Activated CD8-positive, alpha-beta memory T cell treated with anti-CD3 and anti-CD28 coated beads, Interleukin-2, amount 50 U/mL, for 4 hours (primary cell): Measurements from ENCODE around the gene C12orf43.
"Not testable (repeated sequence)": the region's sequence is repeated elsewhere in the genome, so short reads cannot be mapped to it uniquely, and the experiment has no call there.

Source experiments
- DNase-seq: peaks from one replicate; pipeline ENCODE4 v3.0.0-alpha.2; 2020

Gene C12orf43

DNA sequence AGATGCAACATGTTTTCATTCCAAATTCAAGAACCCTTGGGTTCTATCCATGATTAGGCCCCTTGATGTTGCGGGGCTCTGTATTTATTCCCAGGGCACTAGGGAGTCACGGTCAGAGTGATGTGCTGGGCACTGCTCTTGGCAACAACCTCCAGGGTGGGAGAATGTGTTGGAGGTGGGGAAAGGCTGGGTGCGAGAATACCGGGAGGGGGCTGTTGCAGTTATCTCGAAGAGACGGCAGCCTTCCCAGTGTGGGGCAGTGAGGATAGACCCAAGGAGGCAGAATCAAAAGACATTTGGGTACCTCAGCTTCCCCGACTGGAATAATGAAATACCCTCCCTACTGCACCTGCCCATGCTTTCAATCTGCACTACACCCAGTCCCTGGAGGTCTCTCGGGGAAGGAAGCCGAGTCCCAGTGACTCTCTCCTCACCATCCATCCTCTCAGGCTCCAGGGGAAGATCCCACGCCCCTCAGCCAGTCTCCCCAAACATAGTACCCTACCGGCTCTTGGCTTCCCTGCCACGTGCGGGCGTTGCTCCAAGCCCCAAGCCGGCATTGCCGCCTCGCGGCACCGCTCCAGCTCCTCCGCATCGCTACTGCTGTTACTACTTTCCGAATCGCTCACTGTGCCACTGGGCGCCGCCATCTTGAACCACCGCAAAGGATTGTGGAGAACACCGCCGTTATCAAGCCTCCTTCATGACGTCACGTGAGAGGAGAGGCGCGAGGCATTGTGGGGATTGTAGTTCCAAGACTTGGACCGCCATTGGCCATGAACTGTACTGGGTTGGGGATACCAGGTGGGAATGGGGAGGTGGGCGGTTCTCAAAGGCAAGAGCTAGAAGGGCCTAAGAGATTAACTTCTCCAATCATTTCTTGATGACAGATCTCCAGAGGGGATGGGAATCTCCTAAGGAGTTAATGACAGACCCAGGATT lies at the start of gene C12orf43:
Gene C12orf43 (minus strand): TSS at position 663 of the 942 bp plus-strand sequence. CDS start 13 bp downstream, at position 650.
- peak; percentile 92 for DNase-seq

- DNase-seq, result no peak
Measured at GRCh38 chr12:121065345-121065744, 49.1 kb upstream of the C12orf43 start.

GRCh38 chr12:121064586-121064985 lies 48.3 kb upstream of the C12orf43 start:
- DNase-seq, result not testable (repeated sequence)

- no peak for DNase-seq
Measured at GRCh38 chr12:121064116-121064515, 47.8 kb upstream of the C12orf43 start.

DNA sequence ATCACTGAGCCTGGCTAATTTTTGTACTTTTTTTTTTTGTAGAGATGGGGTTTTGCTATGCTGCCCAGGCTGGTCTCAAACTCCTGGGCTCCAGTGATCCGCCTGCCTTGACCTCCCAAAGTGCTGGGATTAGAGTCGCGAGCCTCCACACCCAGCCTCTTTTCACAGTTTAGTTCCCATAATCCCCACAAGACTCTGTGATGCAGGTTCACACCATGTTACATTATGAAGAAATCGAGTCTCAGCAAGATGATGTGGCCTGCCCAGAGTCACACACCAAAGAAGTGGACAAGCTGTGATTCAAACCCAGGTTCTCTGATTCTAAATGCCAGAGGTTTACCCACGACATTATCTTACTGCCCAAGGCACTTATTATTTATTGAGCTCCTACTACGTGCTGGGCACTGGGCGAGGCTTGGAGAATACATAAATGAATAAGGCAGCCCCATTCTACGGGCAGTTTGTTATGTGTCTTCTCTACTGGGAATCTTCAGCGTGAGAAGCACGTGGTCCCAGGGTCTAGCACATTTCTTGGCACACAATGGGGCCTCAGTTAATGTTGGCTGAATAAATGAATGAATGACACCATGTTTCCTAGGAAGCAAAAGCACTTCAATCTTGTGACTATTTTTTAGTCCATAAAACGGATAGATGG lies 46.2 kb upstream of the C12orf43 start:
- DNase-seq, result no peak

GRCh38 chr12:121061831-121062230 lies 45.5 kb upstream of the C12orf43 start:
- DNase-seq, result no peak

GRCh38 chr12:121060149-121061001 lies 44.1 kb upstream of the C12orf43 start:
- peak; percentile 55 for DNase-seq

GRCh38 chr12:121059031-121059898 lies 43.0 kb upstream of the C12orf43 start:
- no peak for DNase-seq

DNA sequence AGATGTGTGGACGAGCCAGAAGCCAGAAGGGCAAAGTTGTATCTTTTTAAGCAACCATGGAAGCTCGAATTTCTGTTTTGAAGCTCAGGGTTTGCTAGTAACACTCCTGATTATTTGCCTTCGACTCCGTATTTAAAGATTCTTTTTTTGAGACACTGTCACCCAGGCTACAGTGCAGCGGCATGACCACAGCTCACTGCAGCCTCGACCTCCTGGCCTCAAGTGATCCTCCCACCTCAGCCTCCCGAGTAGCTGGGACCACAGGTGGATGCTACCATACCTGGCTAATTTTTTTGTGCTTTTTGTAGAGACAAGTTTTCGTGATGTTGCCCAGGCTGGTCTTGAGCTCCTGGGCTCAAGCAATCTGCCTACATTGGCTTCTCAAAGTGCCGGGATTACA lies 41.5 kb upstream of the C12orf43 start:
- DNase-seq, result no peak

- DNase-seq, result no peak
Measured at GRCh38 chr12:121053706-121054105, 37.4 kb upstream of the C12orf43 start.

DNA sequence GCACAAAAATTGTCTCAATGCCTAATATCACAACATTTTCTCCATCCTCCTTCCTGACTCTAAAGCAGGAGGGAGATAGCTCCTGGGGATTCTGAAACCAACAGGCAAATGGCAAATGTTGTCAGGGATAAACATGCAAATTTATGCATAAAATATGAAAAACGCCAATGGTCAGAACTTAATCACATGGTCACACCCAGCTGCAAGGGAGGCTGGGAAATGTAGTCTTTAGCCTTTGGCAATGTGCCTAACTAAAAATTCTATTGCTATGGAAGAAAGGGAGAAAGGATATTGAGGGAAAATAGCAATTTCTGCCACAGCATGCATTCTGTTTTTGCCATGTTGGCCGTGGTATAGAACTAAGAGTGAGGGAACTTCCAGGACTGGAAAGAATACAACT lies 34.4 kb upstream of the C12orf43 start:
- no peak for DNase-seq

- DNase-seq, result no peak
Measured at GRCh38 chr12:121048442-121048841, 32.2 kb upstream of the C12orf43 start.

GRCh38 chr12:121047400-121047799 lies 31.1 kb upstream of the C12orf43 start:
- DNase-seq, result not testable (repeated sequence)

- no peak for DNase-seq
Measured at GRCh38 chr12:121043067-121043466, 26.8 kb upstream of the C12orf43 start.

GRCh38 chr12:121038861-121039668 lies 22.8 kb upstream of the C12orf43 start, which contains the start of gene OASL:
OASL (minus strand) TSS chr12:121039246; CDS start chr12:121038971, 275 bp downstream.
- peak; percentile 39 for DNase-seq

GRCh38 chr12:121036810-121037326 lies 20.6 kb upstream of the C12orf43 start:
- DNase-seq, result peak; percentile 32

GRCh38 chr12:121034616-121035305 lies 18.5 kb upstream of the C12orf43 start:
- DNase-seq, result no peak

DNA sequence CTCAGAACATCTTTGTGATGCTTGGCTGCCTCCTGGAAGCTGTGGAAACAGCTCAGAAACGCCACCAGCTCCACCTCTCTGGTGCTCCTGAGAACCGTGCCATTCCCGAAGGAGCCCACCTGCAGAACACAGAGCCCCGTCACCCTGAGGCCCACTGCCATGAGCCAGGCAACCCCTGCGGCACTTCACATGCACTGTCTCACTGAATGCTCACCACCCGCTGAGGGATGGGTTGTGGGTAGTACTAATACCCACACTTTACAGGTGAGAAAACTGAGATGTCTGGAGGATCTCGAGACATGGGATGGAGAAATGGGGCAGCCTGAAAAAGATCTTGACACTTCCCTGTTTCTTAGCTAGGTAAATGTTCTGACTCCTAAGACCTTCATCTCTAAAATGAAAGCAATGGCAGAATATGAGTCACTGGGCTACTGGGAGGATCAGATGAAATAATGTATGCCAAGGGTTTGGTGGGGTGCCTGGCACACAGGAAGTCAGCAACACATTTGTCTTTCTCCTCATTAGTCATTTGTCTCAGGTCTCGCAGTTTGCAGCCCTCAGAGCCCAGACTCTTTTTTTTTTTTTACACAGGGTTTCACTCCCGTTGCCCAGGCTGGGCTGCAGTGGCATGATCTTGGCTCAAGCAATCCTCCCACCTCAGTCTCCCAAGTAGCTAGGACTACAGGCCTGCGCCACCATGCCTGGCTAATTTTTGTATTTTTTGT lies 17.5 kb upstream of the C12orf43 start:
- peak; percentile 51 for DNase-seq

DNA sequence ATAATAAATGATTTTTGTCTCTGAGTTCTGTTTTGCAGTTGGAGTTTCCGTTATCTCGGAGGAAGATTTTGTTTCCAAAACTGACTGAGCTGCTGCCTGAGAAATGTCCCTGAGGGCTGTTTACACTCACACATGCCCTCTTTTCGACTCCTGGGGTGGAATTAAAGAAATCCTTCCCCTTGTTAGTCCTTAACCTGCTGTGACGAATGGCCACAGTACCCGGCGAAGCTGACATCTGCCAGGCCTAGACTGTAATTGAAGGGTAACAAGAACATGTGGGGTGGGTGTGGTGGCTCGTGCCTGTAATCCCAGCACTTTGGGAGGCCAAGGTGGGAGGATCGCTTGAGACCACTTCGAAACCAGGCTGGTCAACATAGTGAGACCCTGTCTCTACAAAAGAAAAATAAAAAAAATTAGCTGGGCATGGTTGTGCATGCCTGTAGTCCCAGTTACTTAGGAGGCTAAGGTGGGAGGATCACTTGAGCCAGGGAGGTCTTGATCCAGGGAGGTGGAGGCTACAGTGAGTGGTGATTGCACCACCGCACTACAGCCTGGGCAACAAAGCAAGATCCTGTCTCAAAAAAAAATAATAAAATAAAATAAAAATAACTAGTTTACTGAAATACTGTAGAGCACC lies 14.4 kb upstream of the C12orf43 start:
- no peak for DNase-seq
